Bronchial epithelial cell (primary cell): ENCODE data around the gene FANCE. TPM values are rescaled to one million over a fixed set of nuclear protein-coding genes. Genes with fewer than 3 reads are reported as not detected.

Source experiments
- DNase-seq: peaks from one replicate; pipeline ENCODE4 v3.0.0-alpha.2; 2010; ENCODE audit warnings: low read depth
- FAIRE-seq: peaks from 2 replicates; lab custom pipeline; 2011; peaks lifted over from hg19 to GRCh38; lab: Jason Lieb, UNC
- H3K27me3 ChIP-seq: 2 replicates; pipeline ENCODE4 v1.5.1; 2011; ENCODE audit warnings: low read length; ENCODE audit not compliant: control insufficient read depth, insufficient read depth
- H3K36me3 ChIP-seq: 2 replicates; pipeline ENCODE4 v1.5.1; 2011; ENCODE audit warnings: low read length; ENCODE audit not compliant: control insufficient read depth, insufficient read depth
- H3K4me3 ChIP-seq: 2 replicates; pipeline ENCODE4 v1.5.1; 2011; ENCODE audit warnings: mild to moderate bottlenecking, low read depth, low read length, control low read depth
- total RNA-seq: library from RNA; depleted of rRNA; stranded (reverse); fragments of >200 nt; gene quantifications from 2 replicates; pipeline ENCODE4 v1.2.1, GENCODE V29; 2014
- TF ChIP-seq, protein P1 (sequence below): IDR thresholded peaks from 2 replicates; pipeline ENCODE4 v1.5.1; 2011; ENCODE audit warnings: mild to moderate bottlenecking, moderate library complexity, low read length, control low read depth, inconsistent platforms; ENCODE audit not compliant: insufficient read depth, severe bottlenecking

FANCE gene
- total RNA-seq, 1 donor from 2014 or later: 46.3 TPM

DNA sequence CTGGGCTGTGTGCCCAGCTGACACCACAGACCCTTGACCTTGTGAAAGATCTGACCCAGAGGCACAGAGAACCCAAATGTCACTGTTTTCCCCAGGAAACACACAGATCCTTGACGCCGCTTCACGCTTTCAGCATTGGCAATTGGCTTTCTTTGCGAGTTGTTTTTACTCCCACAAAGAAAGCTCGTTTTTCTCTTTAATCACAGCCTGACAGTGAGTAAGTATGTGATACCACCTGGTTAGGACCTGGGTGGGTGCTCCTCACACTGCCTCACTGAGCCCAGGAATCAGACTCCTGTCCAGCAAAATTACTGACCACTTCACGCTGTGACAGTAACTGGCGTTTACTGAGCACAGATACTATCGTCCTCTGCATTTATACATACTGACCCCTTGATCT lies 29.1 kb downstream of the FANCE start:
- Histone ChIP-seq H3K27me3 (no peaks in the 10 kb centered on the region), H3K4me3 (no peak overlapping the region), H3K36me3 (peaks cover 27% of the 10 kb centered on the region)
- TF ChIP-seq, protein P1, sequence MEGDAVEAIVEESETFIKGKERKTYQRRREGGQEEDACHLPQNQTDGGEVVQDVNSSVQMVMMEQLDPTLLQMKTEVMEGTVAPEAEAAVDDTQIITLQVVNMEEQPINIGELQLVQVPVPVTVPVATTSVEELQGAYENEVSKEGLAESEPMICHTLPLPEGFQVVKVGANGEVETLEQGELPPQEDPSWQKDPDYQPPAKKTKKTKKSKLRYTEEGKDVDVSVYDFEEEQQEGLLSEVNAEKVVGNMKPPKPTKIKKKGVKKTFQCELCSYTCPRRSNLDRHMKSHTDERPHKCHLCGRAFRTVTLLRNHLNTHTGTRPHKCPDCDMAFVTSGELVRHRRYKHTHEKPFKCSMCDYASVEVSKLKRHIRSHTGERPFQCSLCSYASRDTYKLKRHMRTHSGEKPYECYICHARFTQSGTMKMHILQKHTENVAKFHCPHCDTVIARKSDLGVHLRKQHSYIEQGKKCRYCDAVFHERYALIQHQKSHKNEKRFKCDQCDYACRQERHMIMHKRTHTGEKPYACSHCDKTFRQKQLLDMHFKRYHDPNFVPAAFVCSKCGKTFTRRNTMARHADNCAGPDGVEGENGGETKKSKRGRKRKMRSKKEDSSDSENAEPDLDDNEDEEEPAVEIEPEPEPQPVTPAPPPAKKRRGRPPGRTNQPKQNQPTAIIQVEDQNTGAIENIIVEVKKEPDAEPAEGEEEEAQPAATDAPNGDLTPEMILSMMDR: no peak
- no peak for FAIRE-seq
- no peak for DNase-seq

DNA sequence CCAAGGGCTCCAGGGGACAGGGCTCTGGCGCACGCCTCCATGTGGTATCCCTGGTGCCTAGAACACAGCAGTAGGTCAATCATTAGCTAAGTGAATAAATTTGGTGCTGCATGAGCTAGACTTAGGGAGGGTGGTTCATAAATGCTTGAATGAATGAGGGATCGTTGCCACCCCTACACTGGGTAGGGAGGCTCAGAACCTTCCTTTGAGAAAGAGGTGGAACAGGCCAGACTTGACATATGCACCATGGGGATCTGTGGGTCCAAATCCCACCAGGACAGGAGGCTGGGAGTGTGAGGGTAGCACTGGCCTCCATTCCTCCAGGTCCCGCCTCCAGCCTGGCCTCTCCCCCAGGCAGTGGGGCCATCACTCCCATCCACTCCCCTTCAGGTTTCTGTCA lies 30.9 kb downstream of the FANCE start:
- no peaks in the 10 kb centered on the region for H3K27me3 ChIP-seq
- TF ChIP-seq, protein P1: no peak
- DNase-seq (no peak), FAIRE-seq (no peak)
- peaks cover 23% of the 10 kb centered on the region for H3K36me3 ChIP-seq
- H3K4me3 ChIP-seq: no peak overlapping the region

DNA sequence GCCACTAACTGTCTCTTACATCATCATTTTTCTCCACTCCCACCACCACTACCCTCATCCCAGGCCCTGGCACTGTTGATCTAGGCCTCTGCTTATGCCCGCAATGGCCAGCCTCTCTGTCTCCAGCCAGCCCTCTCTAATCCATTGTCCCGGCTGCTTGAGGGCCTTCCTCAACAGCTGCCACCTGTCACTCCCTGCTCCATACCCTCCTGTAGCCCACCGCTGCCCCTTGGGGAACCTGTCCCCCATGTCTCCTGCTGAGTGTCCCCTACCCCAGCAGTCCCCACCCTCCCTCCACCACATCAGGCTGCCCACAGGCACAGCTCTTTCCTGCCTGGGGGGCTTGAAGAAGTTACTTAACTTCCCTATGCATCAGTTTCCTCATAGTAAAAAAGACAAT lies 31.4 kb downstream of the FANCE start:
- FAIRE-seq (no peak), DNase-seq (no peak)
- Histone ChIP-seq H3K36me3 (peaks cover 19% of the 10 kb centered on the region), H3K4me3 (no peak overlapping the region), H3K27me3 (no peaks in the 10 kb centered on the region)
- TF ChIP-seq, protein P1: no peak

DNA sequence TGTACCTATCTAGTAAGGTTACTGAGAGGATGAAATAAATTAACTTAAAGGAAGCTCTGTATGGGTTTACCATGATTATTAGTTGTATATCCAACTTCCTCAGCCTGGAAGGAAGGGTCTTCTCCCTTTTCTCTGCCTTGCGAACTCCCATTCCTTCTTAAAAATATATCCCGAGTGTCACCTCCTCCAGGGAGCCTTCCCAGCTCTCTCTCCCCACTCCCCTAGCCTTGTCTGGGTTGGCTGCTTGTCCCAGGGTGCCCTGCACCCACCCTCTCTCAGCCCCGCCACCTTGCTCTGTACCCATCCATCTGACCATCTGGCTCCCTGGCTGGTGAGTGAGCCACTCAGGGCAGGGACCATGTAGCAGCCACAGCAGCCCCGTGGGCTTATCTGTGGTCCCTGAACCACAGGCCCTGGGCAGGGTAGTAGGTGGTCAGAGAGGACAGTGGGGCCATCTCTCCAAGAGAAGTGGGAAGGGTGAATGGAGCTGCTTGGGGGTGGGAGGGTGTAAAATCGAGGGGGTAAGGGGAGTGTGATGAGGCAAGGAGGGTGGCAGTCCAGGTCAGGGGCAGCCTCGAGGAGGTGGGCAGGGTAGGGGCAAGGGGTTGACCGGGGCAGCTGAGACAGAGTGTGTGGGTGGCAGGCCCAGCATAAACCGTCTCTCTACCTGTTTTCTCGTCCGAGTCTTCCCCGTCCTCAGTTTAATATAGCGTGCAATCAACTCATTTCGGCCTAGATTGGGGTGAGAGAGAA lies 31.9 kb downstream of the FANCE start:
- no peak for FAIRE-seq
- H3K36me3 ChIP-seq: peaks cover 18% of the 10 kb centered on the region
- H3K27me3 ChIP-seq: no peaks in the 10 kb centered on the region

GRCh38 chr6:35484921-35485392 lies 32.8 kb downstream of the FANCE start:
- DNase-seq: peak; percentile 80
- H3K27me3 ChIP-seq: no peaks in the 10 kb centered on the region
- no peak overlapping the region for H3K4me3 ChIP-seq
- no peak for FAIRE-seq
- H3K36me3 ChIP-seq: peaks cover 15% of the 10 kb centered on the region
- TF ChIP-seq, protein P1: no peak

More for the DNA sequence above, 31.9 kb downstream of the FANCE start:
- TF ChIP-seq, protein P1: no peak
- H3K4me3 ChIP-seq: no peak overlapping the region
- DNase-seq: no peak
